Left lung (tissue), 10 donors: ENCODE results near the gene SLC6A20. TPM values are rescaled to one million over a fixed set of nuclear protein-coding genes. Genes with fewer than 3 reads are reported as not detected.

ENCODE experiments used
- ATAC-seq: fragments of 200-7000 bp; cut with Tn5 transposase; one replicate; pipeline ENCODE4 v1.9.1; 2020; ENCODE audit warnings: moderate library complexity
- DNase-seq, 4 donors: peaks; one replicate each; pipeline ENCODE4 v3.0.0-alpha.2; 2013 to 2020
- H3K27ac ChIP-seq, 2 donors: fragments of 200-600 bp; sonication (generic) in 1 of 2; one replicate each; pipeline versions ENCODE4 v1.5.0 to v1.8.0; 2020 to 2021
- H3K27me3 ChIP-seq, 2 donors: fragments of 200-600 bp; sonication (generic) in 1 of 2; one replicate each; pipeline versions ENCODE4 v1.5.0 to v1.8.0; 2020 to 2021
- H3K36me3 ChIP-seq, 2 donors: fragments of 200-600 bp; sonication (generic) in 1 of 2; one replicate each; pipeline versions ENCODE4 v1.5.0 to v1.8.0; 2020 to 2021
- H3K4me1 ChIP-seq, 2 donors: fragments of 200-600 bp; one replicate each; pipeline ENCODE4 v1.8.0; 2021
- H3K4me3 ChIP-seq, 2 donors: fragments of 200-600 bp; sonication (generic) in 1 of 2; one replicate each; pipeline versions ENCODE4 v1.5.0 to v1.8.0; 2020 to 2021; ENCODE audit warnings: mild to moderate bottlenecking in 1 of 2
- H3K9me3 ChIP-seq, 2 donors: fragments of 200-600 bp; sonication (generic) in 1 of 2; one replicate each; pipeline versions ENCODE4 v1.5.0 to v1.8.0; 2020 to 2021
- CTCF ChIP-seq, 2 donors: fragments of 200-600 bp; sonication (generic) in 1 of 2; IDR thresholded peaks; one replicate each; pipeline versions ENCODE4 v1.5.0 to v1.8.0; 2021; ENCODE audit warnings: antibody characterized with exemption in 2 of 2
- intact Hi-C, 2 donors: fragments of 100-400 bp; cut with DNase I; formaldehyde crosslinking; loops; one replicate each; pipeline versions ENCODE4 v1.11.2 to v1.14.2; 2022
- polyA plus RNA-seq, 6 donors: library from polyadenylated mRNA; unstranded; fragments of 120-200 nt; gene quantifications; one replicate each; pipeline ENCODE4 v1.2.1, GENCODE V29; 2013; ENCODE audit not compliant: insufficient read length in 6 of 6
- total RNA-seq, 2 donors: library from RNA; stranded (reverse); fragmentation: NEBNext Ultra II Directional; extraction: Animal tissue kit (Norgen Biotek cat#: 25700); gene quantifications; one replicate each; pipeline ENCODE4 v1.2.1, GENCODE V29; 2021
- donor health status: DM: no; HTN: yes; CAD: no.
- donor health status: DM: no; HTN: no; CAD: no.

The SLC6A20 gene
- total and polyA plus RNA-seq, 8 donors: 0.61 to 17.0 (median 1.7) TPM

- TF ChIP-seq CTCF (IDR thresholded peaks at IDR 0.05): no peak
- Histone ChIP-seq H3K4me1 (peaks cover 10 to 16% of the 10 kb centered on the region in 2 donors), H3K9me3 (peaks cover 0 to 15% of the 10 kb centered on the region in 2 donors), H3K4me3 (no peak overlapping the region), H3K27ac (no peak overlapping the region), H3K36me3 (no peaks in the 10 kb centered on the region), H3K27me3 (peaks cover 29 to 40% of the 10 kb centered on the region in 2 donors)
- intact Hi-C loops: no loop called here
- DNase-seq: no peak
- ATAC-seq: no peak
These were observed 3.7 kb downstream of the SLC6A20 start for GRCh38 chr3:45792516-45793172.

- Histone ChIP-seq H3K36me3 (no peaks in the 10 kb centered on the region), H3K4me1 (peaks cover 10 to 16% of the 10 kb centered on the region in 2 donors), H3K27me3 (peaks cover 23 to 34% of the 10 kb centered on the region in 2 donors), H3K9me3 (peaks cover 0 to 15% of the 10 kb centered on the region in 2 donors), H3K27ac (no peak overlapping the region), H3K4me3 (no peak overlapping the region)
- intact Hi-C loops: no loop called here
- DNase-seq: no peak
- no peak for ATAC-seq
- TF ChIP-seq CTCF (IDR thresholded peaks at IDR 0.05): no peak
These were observed 4.3 kb downstream of the SLC6A20 start for GRCh38 chr3:45792036-45792435.

- Histone ChIP-seq H3K27ac (no peak overlapping the region), H3K36me3 (no peaks in the 10 kb centered on the region), H3K27me3 (peaks cover 9 to 19% of the 10 kb centered on the region in 2 donors), H3K9me3 (peaks cover 0 to 15% of the 10 kb centered on the region in 2 donors), H3K4me3 (no peak overlapping the region), H3K4me1 (peaks cover 0 to 4% of the 10 kb centered on the region in 2 donors)
- no peak for DNase-seq
- intact Hi-C loops: no loop called here
- no peak for ATAC-seq
- TF ChIP-seq CTCF (IDR thresholded peaks at IDR 0.05): no peak
These were observed 5.7 kb downstream of the SLC6A20 start for GRCh38 chr3:45790596-45790995.

GRCh38 chr3:45789235-45789812 is 7.0 kb downstream of the SLC6A20 start:
- ATAC-seq (no peak), DNase-seq (no peak)
- no peak overlapping the region for H3K27ac ChIP-seq
- H3K4me3 ChIP-seq: no peak overlapping the region
- intact Hi-C loops: no loop called here
- TF ChIP-seq CTCF (IDR thresholded peaks at IDR 0.05): no peak
- H3K36me3 ChIP-seq: no peaks in the 10 kb centered on the region
- no peaks in the 10 kb centered on the region for H3K4me1 ChIP-seq
- peaks cover 0 to 7% of the 10 kb centered on the region in 2 donors for H3K27me3 ChIP-seq
- H3K9me3 ChIP-seq: peaks cover 0 to 15% of the 10 kb centered on the region in 2 donors

GRCh38 chr3:45787551-45787950 is 8.8 kb downstream of the SLC6A20 start:
- Histone ChIP-seq H3K4me1 (no peaks in the 10 kb centered on the region), H3K27ac (no peak overlapping the region), H3K4me3 (no peak overlapping the region), H3K36me3 (no peaks in the 10 kb centered on the region), H3K27me3 (no peaks in the 10 kb centered on the region), H3K9me3 (peaks cover 0 to 15% of the 10 kb centered on the region in 2 donors)
- no peak for TF ChIP-seq CTCF (IDR thresholded peaks at IDR 0.05)
- ATAC-seq (no peak), DNase-seq (no peak)
- intact Hi-C loops: no loop called here
